Caco-2 (cell line): Measurements from ENCODE around the gene NDUFB5. TPM values are rescaled to one million over a fixed set of nuclear protein-coding genes. Genes with fewer than 3 reads are reported as not detected.

Experiments used
- BruUV-seq: library from RNA; stranded (reverse); fragments of 400-500 nt; replicated peaks from 2 replicates; lab custom pipeline; 2021; lab: Mats Ljungman, UMichigan
- CTCF ChIA-PET: fragments of 300-600 bp; sonication (Branson Sonifier 250); formaldehyde crosslinking; loops from one replicate; lab custom pipeline; 2022; ENCODE audit warnings: antibody characterized with exemption; lab: Charles Lee
- POLR2A ChIA-PET: fragments of 300-600 bp; sonication (Branson Sonifier 250); formaldehyde crosslinking; loops from one replicate; lab custom pipeline; 2022; ENCODE audit warnings: antibody characterized with exemption; lab: Charles Lee
- DNase-seq, 2 experiments: peaks; one replicate each; pipeline versions ENCODE4 v3.0.0 to v3.0.0-alpha.2; 2020 to 2022
- H3K27me3 ChIP-seq: replicated peaks from 2 replicates; pipeline ENCODE4 v1.6.0; 2011; ENCODE audit warnings: low read length; ENCODE audit not compliant: control insufficient read depth, insufficient read depth
- H3K36me3 ChIP-seq: 2 replicates; pipeline ENCODE4 v1.5.1; 2011; ENCODE audit warnings: low read length; ENCODE audit not compliant: control insufficient read depth, insufficient read depth
- H3K4me1 ChIP-seq: fragments of 250-450 bp; sonication (Bioruptor Pico); 2 replicates; pipeline ENCODE4 v1.5.1; 2020; ENCODE audit warnings: mild to moderate bottlenecking
- H3K4me3 ChIP-seq: 2 replicates; pipeline ENCODE4 v1.5.1; 2011; ENCODE audit warnings: low read depth, mild to moderate bottlenecking, control low read depth, low read length
- H3K9me3 ChIP-seq: fragments of 250-450 bp; sonication (Bioruptor Pico); 2 replicates; pipeline ENCODE4 v1.5.1; 2020; ENCODE audit warnings: mild to moderate bottlenecking, moderate library complexity
- H3K27ac Mint-ChIP-seq: one replicate; pipeline ENCODE4 v1.8.0; 2022; ENCODE audit warnings: mixed read lengths; ENCODE audit not compliant: unreplicated experiment
- H3K27me3 Mint-ChIP-seq: one replicate; pipeline ENCODE4 v1.8.0; 2022; ENCODE audit warnings: mixed read lengths; ENCODE audit not compliant: insufficient read depth, unreplicated experiment
- H3K36me3 Mint-ChIP-seq: one replicate; pipeline ENCODE4 v1.8.0; 2022; ENCODE audit warnings: mild to moderate bottlenecking, mixed read lengths; ENCODE audit not compliant: insufficient read depth, unreplicated experiment
- H3K4me1 Mint-ChIP-seq: one replicate; pipeline ENCODE4 v1.8.0; 2022; ENCODE audit warnings: low read depth, mixed read lengths; ENCODE audit not compliant: unreplicated experiment
- H3K4me3 Mint-ChIP-seq: one replicate; pipeline ENCODE4 v1.8.0; 2022; ENCODE audit warnings: mild to moderate bottlenecking, moderate library complexity, mixed read lengths; ENCODE audit not compliant: unreplicated experiment
- H3K9me3 Mint-ChIP-seq: one replicate; pipeline ENCODE4 v1.8.0; 2022; ENCODE audit warnings: mixed read lengths; ENCODE audit not compliant: unreplicated experiment
- intact Hi-C: fragments of 100-400 bp; cut with micrococcal nuclease; formaldehyde crosslinking; loops from one replicate; pipeline ENCODE4 v1.10.0; 2022; ENCODE audit not compliant: unreplicated experiment
- total RNA-seq: library from RNA; stranded (reverse); gene quantifications from 2 replicates; pipeline ENCODE4 v1.2.3, GENCODE V29; 2022
- TF ChIP-seq, protein P1 (sequence below), 2 experiments: fragments of 200-600 bp in 1 of 2; IDR thresholded peaks; 1 replicate in 1 of 2; 2 replicates in 1 of 2; pipeline versions ENCODE4 v1.5.1 to v1.8.0; 2011 to 2022; ENCODE audit warnings: antibody characterized with exemption in 1 of 2, control low read depth in 1 of 2, inconsistent platforms in 1 of 2, low read depth in 1 of 2, low read length in 1 of 2, mild to moderate bottlenecking in 1 of 2, moderate library complexity in 1 of 2; ENCODE audit not compliant: insufficient read depth in 1 of 2, severe bottlenecking in 1 of 2, unreplicated experiment in 1 of 2

Gene NDUFB5
- total RNA-seq, 1 experiment from 2014 or later: 81.2 TPM

- no TSS peak for BruUV-seq
- Mint-ChIP-seq H3K36me3 (peaks cover 26% of the 10 kb centered on the region), H3K4me1 (peaks cover 8% of the 10 kb centered on the region), H3K27ac (no peak overlapping the region), H3K9me3 (no peaks in the 10 kb centered on the region), H3K4me3 (no peak overlapping the region), H3K27me3 (no peaks in the 10 kb centered on the region)
- CTCF ChIA-PET: no interaction called here
- no peak for DNase-seq
- H3K9me3 ChIP-seq: no peaks in the 10 kb centered on the region
- intact Hi-C loops: no loop called here
- no peaks in the 10 kb centered on the region for H3K27me3 ChIP-seq
- no peaks in the 10 kb centered on the region; the same call in 1 of the 2 replicates for H3K36me3 ChIP-seq
- H3K4me3 ChIP-seq: no peak overlapping the region
- H3K4me1 ChIP-seq: peaks cover 11% of the 10 kb centered on the region; the same call in 1 of the 2 replicates
- POLR2A ChIA-PET: interaction anchor here (0.6 kb wide), 1 partner anchor 1741 kb away, joined by 3 read pairs; no protein-coding TSS in a partner anchor
- TF ChIP-seq, protein P1, sequence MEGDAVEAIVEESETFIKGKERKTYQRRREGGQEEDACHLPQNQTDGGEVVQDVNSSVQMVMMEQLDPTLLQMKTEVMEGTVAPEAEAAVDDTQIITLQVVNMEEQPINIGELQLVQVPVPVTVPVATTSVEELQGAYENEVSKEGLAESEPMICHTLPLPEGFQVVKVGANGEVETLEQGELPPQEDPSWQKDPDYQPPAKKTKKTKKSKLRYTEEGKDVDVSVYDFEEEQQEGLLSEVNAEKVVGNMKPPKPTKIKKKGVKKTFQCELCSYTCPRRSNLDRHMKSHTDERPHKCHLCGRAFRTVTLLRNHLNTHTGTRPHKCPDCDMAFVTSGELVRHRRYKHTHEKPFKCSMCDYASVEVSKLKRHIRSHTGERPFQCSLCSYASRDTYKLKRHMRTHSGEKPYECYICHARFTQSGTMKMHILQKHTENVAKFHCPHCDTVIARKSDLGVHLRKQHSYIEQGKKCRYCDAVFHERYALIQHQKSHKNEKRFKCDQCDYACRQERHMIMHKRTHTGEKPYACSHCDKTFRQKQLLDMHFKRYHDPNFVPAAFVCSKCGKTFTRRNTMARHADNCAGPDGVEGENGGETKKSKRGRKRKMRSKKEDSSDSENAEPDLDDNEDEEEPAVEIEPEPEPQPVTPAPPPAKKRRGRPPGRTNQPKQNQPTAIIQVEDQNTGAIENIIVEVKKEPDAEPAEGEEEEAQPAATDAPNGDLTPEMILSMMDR (IDR thresholded peaks at IDR 0.05; ENCODE audit: insufficient read depth in 1 of 2, low read depth in 1 of 2, low read length in 1 of 2, severe bottlenecking in 1 of 2, unreplicated experiment in 1 of 2): no peak
Observed at GRCh38 chr3:179608931-179609720, 4.5 kb downstream of the NDUFB5 start.

DNA sequence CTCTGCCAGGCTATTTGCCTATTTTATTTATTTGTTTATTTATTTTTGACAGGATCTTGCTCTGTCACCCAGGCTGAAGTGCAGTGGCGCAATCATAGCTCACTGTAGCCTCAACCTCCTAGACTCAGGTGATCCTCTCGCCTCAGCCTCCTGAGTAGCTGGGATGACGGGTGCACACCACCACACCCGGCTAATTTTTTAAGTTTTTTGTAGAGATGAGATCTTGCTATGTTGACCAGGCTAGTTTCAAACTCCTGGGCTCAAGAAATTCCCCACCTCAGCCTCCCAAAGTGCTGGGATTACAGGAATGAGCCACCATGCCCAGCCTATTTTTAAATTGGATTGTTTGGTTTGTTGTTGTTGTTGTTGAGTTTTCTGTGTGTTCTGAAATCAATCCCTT, 5.5 kb downstream of the NDUFB5 start:
- no peak overlapping the region for H3K4me3 ChIP-seq
- ChIA-PET CTCF (no interaction called here), POLR2A (no interaction called here)
- no TSS peak for BruUV-seq
- H3K36me3 ChIP-seq: no peaks in the 10 kb centered on the region; the same call in 1 of the 2 replicates
- H3K4me1 Mint-ChIP-seq: peaks cover 8% of the 10 kb centered on the region
- TF ChIP-seq, protein P1 (IDR thresholded peaks at IDR 0.05; ENCODE audit: insufficient read depth in 1 of 2, low read depth in 1 of 2, low read length in 1 of 2, severe bottlenecking in 1 of 2, unreplicated experiment in 1 of 2): no peak
- DNase-seq: no peak
- H3K27ac Mint-ChIP-seq: no peak overlapping the region
- peaks cover 16% of the 10 kb centered on the region for H3K36me3 Mint-ChIP-seq
- H3K27me3 Mint-ChIP-seq: no peaks in the 10 kb centered on the region
- no peak overlapping the region for H3K4me3 Mint-ChIP-seq
- H3K9me3 ChIP-seq: no peaks in the 10 kb centered on the region
- intact Hi-C loops: no loop called here
- no peaks in the 10 kb centered on the region for H3K9me3 Mint-ChIP-seq
- no peaks in the 10 kb centered on the region for H3K27me3 ChIP-seq
- peaks cover 17% of the 10 kb centered on the region; the same call in 1 of the 2 replicates for H3K4me1 ChIP-seq

DNA sequence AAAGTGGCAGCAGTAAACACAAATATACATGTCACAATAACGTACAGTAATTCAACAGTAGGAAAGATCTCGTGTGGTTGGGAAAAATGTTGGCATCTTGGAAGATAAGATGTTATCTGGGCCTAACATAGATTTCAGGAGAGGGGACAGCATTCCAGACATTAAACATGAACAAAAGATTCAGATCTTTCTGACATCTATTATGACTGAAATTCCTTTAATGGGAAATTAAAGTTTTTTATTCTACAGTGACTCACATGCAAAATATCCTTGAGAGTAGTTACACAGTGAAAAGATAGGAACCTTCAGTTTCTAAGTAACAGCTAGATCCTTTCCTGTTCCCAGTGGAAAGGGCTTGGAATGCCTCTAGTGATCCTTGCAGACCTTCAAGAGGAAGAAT, 9.2 kb downstream of the NDUFB5 start:
- DNase-seq: no peak
- POLR2A ChIA-PET: no interaction called here
- peaks cover 8% of the 10 kb centered on the region for H3K4me1 Mint-ChIP-seq
- BruUV-seq: no TSS peak
- no peak overlapping the region for H3K27ac Mint-ChIP-seq
- TF ChIP-seq, protein P1 (IDR thresholded peaks at IDR 0.05; ENCODE audit: insufficient read depth in 1 of 2, low read depth in 1 of 2, low read length in 1 of 2, severe bottlenecking in 1 of 2, unreplicated experiment in 1 of 2): no peak
- H3K36me3 ChIP-seq: no peaks in the 10 kb centered on the region; the same call in 1 of the 2 replicates
- CTCF ChIA-PET: no interaction called here
- H3K4me3 ChIP-seq: no peak overlapping the region
- H3K4me3 Mint-ChIP-seq: no peak overlapping the region
- H3K27me3 ChIP-seq: no peaks in the 10 kb centered on the region
- H3K9me3 Mint-ChIP-seq: no peaks in the 10 kb centered on the region
- H3K9me3 ChIP-seq: no peaks in the 10 kb centered on the region; the same call in 1 of the 2 replicates
- peaks cover 24% of the 10 kb centered on the region for H3K36me3 Mint-ChIP-seq
- H3K27me3 Mint-ChIP-seq: no peaks in the 10 kb centered on the region
- peaks cover 17% of the 10 kb centered on the region; the same call in 1 of the 2 replicates for H3K4me1 ChIP-seq
- intact Hi-C loops: no loop called here
